ENCODE measurements around the gene PYGB. TPM values are rescaled to one million over a fixed set of nuclear protein-coding genes. Genes with fewer than 3 reads are reported as not detected.

The PYGB gene
- total RNA-seq, 1 donor = 194 TPM

DNA sequence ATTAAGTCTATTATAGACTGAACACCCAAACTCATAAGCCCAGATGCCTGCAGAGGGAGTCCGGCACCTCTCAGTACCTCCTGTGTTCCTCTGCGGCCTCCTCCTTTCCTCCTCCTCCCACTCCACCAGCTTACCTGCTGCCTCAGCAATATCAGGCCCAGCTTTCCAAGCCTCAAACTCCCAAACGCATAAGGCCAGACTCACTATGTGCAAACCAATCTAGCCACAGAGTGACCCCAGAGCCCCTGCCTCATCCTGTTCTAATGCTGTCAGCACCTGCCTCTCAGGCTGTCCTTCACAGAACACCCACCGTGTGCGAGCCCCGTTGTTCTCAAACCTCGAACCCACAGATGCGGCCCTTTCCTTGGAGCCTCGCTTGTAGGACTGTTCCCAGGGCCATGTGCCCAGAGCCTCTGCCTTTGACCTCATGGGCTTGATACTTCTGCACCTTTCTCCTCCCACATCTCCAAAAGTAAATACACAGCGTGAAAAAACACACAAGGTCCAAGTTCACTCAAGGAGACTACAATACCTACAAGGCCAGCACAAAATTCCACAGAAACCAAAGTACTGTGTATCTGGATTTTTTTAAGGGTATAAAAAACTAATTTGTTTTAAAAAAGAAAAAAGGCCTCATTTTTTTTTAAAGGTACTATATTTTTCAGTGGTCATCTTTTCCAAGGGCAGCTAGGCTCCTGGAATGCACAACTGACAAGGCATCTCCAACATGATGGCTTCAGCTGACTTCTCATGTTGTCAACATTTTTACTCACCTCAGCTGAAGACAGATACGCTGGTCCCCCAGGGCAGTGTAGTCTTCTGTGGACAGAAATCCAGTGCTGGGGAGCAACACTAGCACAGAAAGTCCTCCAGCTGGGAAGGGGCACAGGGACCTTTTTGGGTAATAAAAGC lies 90.5 kb downstream of the PYGB start:
- H3K27ac ChIP-seq (ENCODE audit: low read depth, low read length) = no peak overlapping the region
- H3K4me1 ChIP-seq (ENCODE audit: insufficient read depth, low read length) = no peaks in the 10 kb centered on the region
- H3K9me3 ChIP-seq (ENCODE audit: low read depth, low read length) = no peaks in the 10 kb centered on the region
- TF ChIP-seq, protein P1, sequence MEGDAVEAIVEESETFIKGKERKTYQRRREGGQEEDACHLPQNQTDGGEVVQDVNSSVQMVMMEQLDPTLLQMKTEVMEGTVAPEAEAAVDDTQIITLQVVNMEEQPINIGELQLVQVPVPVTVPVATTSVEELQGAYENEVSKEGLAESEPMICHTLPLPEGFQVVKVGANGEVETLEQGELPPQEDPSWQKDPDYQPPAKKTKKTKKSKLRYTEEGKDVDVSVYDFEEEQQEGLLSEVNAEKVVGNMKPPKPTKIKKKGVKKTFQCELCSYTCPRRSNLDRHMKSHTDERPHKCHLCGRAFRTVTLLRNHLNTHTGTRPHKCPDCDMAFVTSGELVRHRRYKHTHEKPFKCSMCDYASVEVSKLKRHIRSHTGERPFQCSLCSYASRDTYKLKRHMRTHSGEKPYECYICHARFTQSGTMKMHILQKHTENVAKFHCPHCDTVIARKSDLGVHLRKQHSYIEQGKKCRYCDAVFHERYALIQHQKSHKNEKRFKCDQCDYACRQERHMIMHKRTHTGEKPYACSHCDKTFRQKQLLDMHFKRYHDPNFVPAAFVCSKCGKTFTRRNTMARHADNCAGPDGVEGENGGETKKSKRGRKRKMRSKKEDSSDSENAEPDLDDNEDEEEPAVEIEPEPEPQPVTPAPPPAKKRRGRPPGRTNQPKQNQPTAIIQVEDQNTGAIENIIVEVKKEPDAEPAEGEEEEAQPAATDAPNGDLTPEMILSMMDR (IDR thresholded peaks at IDR 0.05; ENCODE audit: extremely low read depth, low read depth, low read length) = no peak
- H4K20me1 ChIP-seq (ENCODE audit: insufficient read depth, low read length) = peaks cover 8% of the 10 kb centered on the region
- peaks cover 63% of the 10 kb centered on the region for H3K79me2 ChIP-seq (ENCODE audit: insufficient read depth, low read length)
- DNase-seq (ENCODE audit: insufficient read length, low spot score, missing footprints) = peak; percentile 38
- H2AFZ ChIP-seq (ENCODE audit: low read length) = no peak overlapping the region
- no peak overlapping the region for H3K4me2 ChIP-seq (ENCODE audit: insufficient read depth, low read length)
- no peak overlapping the region for H3K4me3 ChIP-seq (ENCODE audit: insufficient read depth, low read length)
- no peaks in the 10 kb centered on the region for H3K27me3 ChIP-seq (ENCODE audit: insufficient read depth, low read length)
- no peaks in the 10 kb centered on the region for H3K36me3 ChIP-seq (ENCODE audit: insufficient read depth, low read length)

DNA sequence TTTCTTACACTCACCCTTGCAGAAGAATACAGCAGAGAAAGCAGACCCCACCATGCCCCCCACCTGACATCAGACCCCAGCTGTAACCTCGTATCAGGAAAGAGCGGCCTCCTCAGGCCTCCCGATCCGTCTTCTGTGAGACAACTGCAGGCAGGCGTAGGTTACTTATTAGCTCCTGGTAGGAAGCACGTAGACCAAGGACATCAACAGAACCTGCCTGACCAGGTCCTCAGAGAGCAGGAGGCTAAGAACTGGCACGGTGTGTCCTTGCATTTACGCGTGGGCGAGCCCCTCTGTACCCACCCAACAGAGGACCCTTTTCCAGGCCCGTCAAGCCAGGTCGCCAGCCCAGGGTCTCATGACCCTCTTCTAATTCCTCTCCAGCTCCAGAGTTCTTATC lies 91.7 kb downstream of the PYGB start:
- DNase-seq (ENCODE audit: insufficient read length, low spot score, missing footprints) = no peak
- no peaks in the 10 kb centered on the region for H3K36me3 ChIP-seq (ENCODE audit: insufficient read depth, low read length)
- H3K4me1 ChIP-seq (ENCODE audit: insufficient read depth, low read length) = no peaks in the 10 kb centered on the region
- TF ChIP-seq, protein P1 (IDR thresholded peaks at IDR 0.05; ENCODE audit: extremely low read depth, low read depth, low read length) = no peak
- no peaks in the 10 kb centered on the region for H3K9me3 ChIP-seq (ENCODE audit: low read depth, low read length)
- H3K79me2 ChIP-seq (ENCODE audit: insufficient read depth, low read length) = peaks cover 74% of the 10 kb centered on the region
- H3K4me2 ChIP-seq (ENCODE audit: insufficient read depth, low read length) = no peak overlapping the region
- H3K27me3 ChIP-seq (ENCODE audit: insufficient read depth, low read length) = no peaks in the 10 kb centered on the region
- H4K20me1 ChIP-seq (ENCODE audit: insufficient read depth, low read length) = peaks cover 8% of the 10 kb centered on the region
- H2AFZ ChIP-seq (ENCODE audit: low read length) = no peak overlapping the region
- H3K27ac ChIP-seq (ENCODE audit: low read depth, low read length) = no peak overlapping the region
- H3K4me3 ChIP-seq (ENCODE audit: insufficient read depth, low read length) = no peak overlapping the region

DNA sequence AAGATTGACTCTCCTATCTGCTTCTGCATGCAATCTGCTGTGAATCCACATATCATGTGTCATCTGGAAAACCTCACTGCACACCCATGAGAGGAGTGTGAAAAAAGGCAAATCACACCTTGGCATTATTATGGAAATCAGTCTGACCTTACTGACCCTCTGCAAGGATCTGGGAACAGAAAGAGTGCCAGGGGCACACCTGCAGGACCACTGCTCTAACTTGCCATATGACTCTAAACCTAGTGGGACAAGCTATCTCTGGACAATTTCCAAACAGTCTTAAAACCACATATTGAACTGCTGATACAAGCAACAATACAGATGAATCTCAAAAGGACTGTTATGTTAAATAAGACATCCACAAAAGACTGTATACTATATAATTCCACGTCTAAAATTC lies 92.5 kb downstream of the PYGB start:
- no peaks in the 10 kb centered on the region for H3K36me3 ChIP-seq (ENCODE audit: insufficient read depth, low read length)
- H3K4me2 ChIP-seq (ENCODE audit: insufficient read depth, low read length) = no peak overlapping the region
- no peaks in the 10 kb centered on the region for H3K27me3 ChIP-seq (ENCODE audit: insufficient read depth, low read length)
- peaks cover 79% of the 10 kb centered on the region for H3K79me2 ChIP-seq (ENCODE audit: insufficient read depth, low read length)
- no peak for DNase-seq (ENCODE audit: insufficient read length, low spot score, missing footprints)
- no peaks in the 10 kb centered on the region for H3K9me3 ChIP-seq (ENCODE audit: low read depth, low read length)
- peaks cover 8% of the 10 kb centered on the region for H4K20me1 ChIP-seq (ENCODE audit: insufficient read depth, low read length)
- TF ChIP-seq, protein P1 (IDR thresholded peaks at IDR 0.05; ENCODE audit: extremely low read depth, low read depth, low read length) = no peak
- H3K27ac ChIP-seq (ENCODE audit: low read depth, low read length) = no peak overlapping the region
- H3K4me1 ChIP-seq (ENCODE audit: insufficient read depth, low read length) = no peaks in the 10 kb centered on the region
- no peak overlapping the region for H2AFZ ChIP-seq (ENCODE audit: low read length)
- no peak overlapping the region for H3K4me3 ChIP-seq (ENCODE audit: insufficient read depth, low read length)
